ENCODE data around the gene AGPS.
"Not testable (repeated sequence)": the region's sequence is repeated elsewhere in the genome, so short reads cannot be mapped to it uniquely, and the experiment has no call there.

AGPS gene

GRCh38 chr2:177476897-177477296 is 84.3 kb downstream of the AGPS start:
- no peak for DNase-seq

- no peak for DNase-seq
These were observed 85.5 kb downstream of the AGPS start for GRCh38 chr2:177478029-177478428.

- DNase-seq = no peak
These were observed 86.3 kb downstream of the AGPS start for GRCh38 chr2:177478907-177479306.

GRCh38 chr2:177482195-177482594 is 89.6 kb downstream of the AGPS start:
- no peak for DNase-seq

- no peak for DNase-seq
These were observed 91.0 kb downstream of the AGPS start for GRCh38 chr2:177483531-177483930.

DNA sequence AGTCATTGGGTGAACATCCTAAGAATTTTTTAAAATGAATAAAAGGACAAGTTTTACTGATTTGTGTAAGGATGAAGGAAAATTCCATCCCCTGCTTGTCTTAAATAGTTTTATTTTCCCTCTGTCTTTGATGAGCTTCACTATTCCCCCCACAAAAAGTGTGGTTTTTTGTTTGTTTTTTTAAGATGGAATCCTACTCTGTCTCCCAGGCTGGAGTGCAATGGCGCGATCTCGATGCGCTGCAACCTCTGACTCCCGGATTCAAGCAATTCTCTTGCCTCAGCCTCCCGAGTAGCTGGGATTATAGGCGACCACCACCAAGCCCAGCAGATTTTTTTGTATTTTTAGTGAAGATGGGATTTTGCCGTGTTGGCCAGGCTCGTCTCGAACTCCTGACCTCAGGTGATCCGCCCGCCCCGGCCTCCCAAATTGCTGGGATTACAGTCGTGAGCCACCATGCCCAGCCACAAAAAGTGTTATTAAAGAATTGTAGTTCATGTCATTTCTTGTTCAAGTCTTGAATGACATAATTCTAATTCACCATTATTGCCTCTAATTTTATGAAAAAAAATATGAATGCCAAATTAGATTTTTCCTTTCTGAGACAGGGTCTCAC is 91.7 kb downstream of the AGPS start:
- DNase-seq = peak; percentile 20

DNA sequence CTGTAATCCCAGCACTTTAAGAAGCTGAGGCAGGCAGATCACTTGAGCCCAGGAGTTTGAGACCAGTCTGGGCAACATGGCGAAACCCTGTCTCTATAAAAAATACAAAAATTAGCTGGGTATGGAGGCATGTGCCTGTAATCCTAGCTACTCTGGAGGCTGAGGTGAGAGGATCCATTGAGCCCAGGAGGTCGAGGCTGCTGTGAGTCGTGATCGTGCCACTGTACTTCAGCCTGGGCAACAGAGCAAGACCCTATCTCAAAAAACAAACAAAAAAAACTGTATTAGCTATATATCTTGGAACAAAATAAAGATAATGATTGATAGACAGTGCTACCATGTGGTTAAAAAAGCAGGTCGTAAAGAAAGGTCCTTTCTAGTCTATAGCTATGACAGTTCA is 93.1 kb downstream of the AGPS start:
- not testable (repeated sequence) for DNase-seq

DNA sequence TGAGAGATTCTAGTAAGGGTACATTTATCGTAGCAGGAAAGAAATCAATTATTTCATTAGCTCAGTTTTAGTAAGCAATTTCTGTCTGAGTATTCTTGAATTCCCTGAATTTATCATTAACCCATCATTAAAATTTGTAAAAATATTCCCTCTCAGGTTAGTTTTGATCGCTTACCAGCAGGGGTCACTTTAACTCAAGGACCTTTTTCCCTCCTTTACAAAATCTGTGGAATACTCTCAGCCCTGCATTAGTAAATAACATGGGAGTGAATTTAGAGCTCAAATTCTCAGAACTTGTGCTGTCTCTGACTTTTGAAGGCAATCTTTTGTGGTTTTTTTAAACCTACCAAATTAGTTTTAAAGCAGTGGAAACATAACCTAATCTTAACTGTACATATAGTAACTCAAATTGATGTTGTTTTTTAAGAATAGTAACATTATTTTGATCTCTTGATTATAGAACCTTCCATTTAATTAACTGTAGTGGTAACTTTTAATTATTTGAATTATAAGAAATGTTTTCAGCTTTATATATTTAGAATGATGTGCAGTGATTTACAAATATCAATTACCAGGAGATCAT is 97.2 kb downstream of the AGPS start:
- peak; percentile 61 for DNase-seq

- no peak for DNase-seq
These were observed 103.4 kb downstream of the AGPS start for GRCh38 chr2:177495945-177496344.

GRCh38 chr2:177496921-177497320 is 104.3 kb downstream of the AGPS start:
- DNase-seq = no peak

- no peak for DNase-seq
These were observed 108.6 kb downstream of the AGPS start for GRCh38 chr2:177501186-177501585.

GRCh38 chr2:177506505-177506904 is 113.9 kb downstream of the AGPS start:
- DNase-seq = no peak

- no peak for DNase-seq
These were observed 114.4 kb downstream of the AGPS start for GRCh38 chr2:177506998-177507397.

- no peak for DNase-seq
These were observed 124.4 kb downstream of the AGPS start for GRCh38 chr2:177516824-177517544.

- no peak for DNase-seq
These were observed 126.2 kb downstream of the AGPS start for GRCh38 chr2:177518754-177519153.

DNA sequence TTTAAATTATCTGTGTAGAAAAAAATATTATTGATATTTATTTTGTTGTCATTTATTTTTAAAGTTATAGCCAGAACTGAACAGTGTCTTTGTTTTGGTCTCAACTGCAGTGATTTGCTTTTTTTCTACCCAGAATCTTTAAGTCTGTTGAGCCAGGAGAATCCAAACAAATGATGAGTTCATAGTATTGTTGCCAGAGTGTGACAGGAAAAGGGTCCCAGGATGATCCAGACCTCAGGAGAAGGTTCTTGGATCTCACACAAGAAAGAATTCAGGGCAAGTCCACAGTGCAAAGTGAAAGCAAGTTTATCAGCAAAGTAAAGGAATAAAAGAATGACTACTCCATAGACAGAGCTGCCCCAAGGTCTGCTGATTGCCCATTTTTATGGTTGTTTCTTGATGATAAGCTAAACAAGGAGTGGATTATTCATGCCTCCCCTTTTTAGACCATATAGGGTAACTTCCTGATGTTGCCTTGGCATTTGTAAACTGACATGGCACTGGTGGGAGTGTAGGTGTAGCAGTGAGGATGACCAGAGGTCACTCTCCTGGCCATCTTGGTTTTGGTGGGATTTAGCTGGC is 127.1 kb downstream of the AGPS start:
- no peak for DNase-seq

GRCh38 chr2:177520324-177520723 is 127.8 kb downstream of the AGPS start:
- no peak for DNase-seq

- DNase-seq = no peak
These were observed 131.2 kb downstream of the AGPS start for GRCh38 chr2:177523781-177524180.

- DNase-seq = no peak
These were observed 132.9 kb downstream of the AGPS start for GRCh38 chr2:177525351-177525924.

- DNase-seq = no peak
These were observed 135.9 kb downstream of the AGPS start for GRCh38 chr2:177528351-177528933.

DNA sequence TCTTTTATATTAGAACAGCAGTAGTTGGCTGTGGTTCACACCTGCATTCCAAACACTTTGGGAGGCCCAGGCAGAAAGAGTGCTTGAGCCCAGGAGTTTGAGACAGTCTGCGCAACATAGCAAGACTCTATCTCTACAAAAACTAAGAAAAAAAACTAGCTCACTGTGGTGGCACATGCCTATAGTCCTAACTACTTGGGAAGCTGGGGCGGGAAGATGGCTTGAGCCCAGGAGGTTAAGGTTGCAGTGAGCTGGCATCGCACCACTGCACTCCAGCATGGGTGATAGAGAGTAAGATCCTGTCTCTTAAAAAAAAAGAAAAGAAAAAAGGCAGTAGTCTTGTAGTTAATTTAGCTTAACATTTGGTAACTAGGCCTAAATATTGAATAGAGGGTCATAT is 136.6 kb downstream of the AGPS start:
- no peak for DNase-seq

- DNase-seq = peak; percentile 12
These were observed 138.0 kb downstream of the AGPS start for GRCh38 chr2:177530561-177530960.

DNA sequence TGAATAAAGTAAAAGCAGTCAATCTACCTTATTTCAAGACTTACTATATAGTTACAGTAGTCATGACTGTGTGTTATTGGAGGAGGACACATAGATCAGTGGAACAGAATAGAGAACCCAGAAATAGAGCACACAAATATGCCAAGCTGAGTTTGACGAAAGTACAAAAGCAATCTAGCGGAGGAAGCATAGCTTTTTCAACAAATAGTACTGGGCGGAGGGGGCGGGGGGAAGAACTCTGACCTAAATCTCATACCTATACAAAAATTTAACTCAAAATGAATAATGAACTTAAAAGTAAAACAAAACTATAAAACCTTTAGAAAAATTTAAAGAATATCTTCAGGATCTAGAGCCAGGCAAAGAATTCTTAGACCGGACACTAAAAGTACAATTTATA is 139.1 kb downstream of the AGPS start:
- DNase-seq = no peak

All from fibroblast of upper back skin (primary cell).